SK-N-SH treated with all-trans-retinoic acid at 6 μM for 48 hours (cell line): ENCODE measurements around the gene LSM7.

Experiments
- ARNTL ChIP-seq: fragments of 450-650 bp; formaldehyde crosslinking; IDR thresholded peaks from 2 replicates; pipeline ENCODE4 v1.5.0; 2020; ENCODE audit warnings: low read depth, mild to moderate bottlenecking, moderate library complexity, borderline replicate concordance
- RARB ChIP-seq: fragments of 250-450 bp; sonication (Bioruptor Pico); IDR thresholded peaks from 2 replicates; pipeline ENCODE4 v1.8.0; 2021; ENCODE audit warnings: mild to moderate bottlenecking, moderate library complexity
- ZFP30 ChIP-seq: fragments of 450-650 bp; formaldehyde crosslinking; IDR thresholded peaks from 2 replicates; pipeline ENCODE4 v1.5.0; 2022; ENCODE audit warnings: mild to moderate bottlenecking, moderate library complexity
- ZNF565 ChIP-seq: fragments of 450-650 bp; formaldehyde crosslinking; conservative IDR thresholded peaks from 2 replicates; pipeline ENCODE4 v1.5.0; 2020; ENCODE audit warnings: low read depth, mild to moderate bottlenecking, moderate library complexity
- ZNF8 ChIP-seq: fragments of 450-650 bp; formaldehyde crosslinking; IDR thresholded peaks from 2 replicates; pipeline ENCODE4 v1.5.0; 2020; ENCODE audit warnings: mild to moderate bottlenecking, moderate library complexity
- TF ChIP-seq, protein P1 (sequence below): fragments of 250-450 bp; sonication (Bioruptor Pico); IDR thresholded peaks from 2 replicates; pipeline ENCODE4 v1.8.0; 2020; ENCODE audit warnings: mild to moderate bottlenecking, moderate library complexity, borderline replicate concordance

GRCh38 chr19:2289714-2290435 is 38.5 kb downstream of the LSM7 start:
- TF ChIP-seq ZNF8 (CRISPR knock-in tag) (no peak), ZFP30 (CRISPR knock-in tag) (no peak), RARB (CRISPR knock-in tag) (no peak), ZNF565 (CRISPR knock-in tag) (no peak), ARNTL (CRISPR knock-in tag) (no peak)
- TF ChIP-seq, protein P1, sequence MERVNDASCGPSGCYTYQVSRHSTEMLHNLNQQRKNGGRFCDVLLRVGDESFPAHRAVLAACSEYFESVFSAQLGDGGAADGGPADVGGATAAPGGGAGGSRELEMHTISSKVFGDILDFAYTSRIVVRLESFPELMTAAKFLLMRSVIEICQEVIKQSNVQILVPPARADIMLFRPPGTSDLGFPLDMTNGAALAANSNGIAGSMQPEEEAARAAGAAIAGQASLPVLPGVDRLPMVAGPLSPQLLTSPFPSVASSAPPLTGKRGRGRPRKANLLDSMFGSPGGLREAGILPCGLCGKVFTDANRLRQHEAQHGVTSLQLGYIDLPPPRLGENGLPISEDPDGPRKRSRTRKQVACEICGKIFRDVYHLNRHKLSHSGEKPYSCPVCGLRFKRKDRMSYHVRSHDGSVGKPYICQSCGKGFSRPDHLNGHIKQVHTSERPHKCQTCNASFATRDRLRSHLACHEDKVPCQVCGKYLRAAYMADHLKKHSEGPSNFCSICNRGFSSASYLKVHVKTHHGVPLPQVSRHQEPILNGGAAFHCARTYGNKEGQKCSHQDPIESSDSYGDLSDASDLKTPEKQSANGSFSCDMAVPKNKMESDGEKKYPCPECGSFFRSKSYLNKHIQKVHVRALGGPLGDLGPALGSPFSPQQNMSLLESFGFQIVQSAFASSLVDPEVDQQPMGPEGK (CRISPR knock-in tag) = no peak
